ENCODE data around the gene MYBPHL.

Gene MYBPHL

GRCh38 chr1:109267743-109268300 lies 39.0 kb downstream of the MYBPHL start:
- FAIRE-seq (no peak), DNase-seq (ENCODE audit: extremely low spot score, insufficient read length, low read depth) (no peak)

GRCh38 chr1:109266965-109267364 lies 39.8 kb downstream of the MYBPHL start:
- no peak for DNase-seq (ENCODE audit: extremely low spot score, insufficient read length, low read depth)
- no peak for FAIRE-seq

DNA sequence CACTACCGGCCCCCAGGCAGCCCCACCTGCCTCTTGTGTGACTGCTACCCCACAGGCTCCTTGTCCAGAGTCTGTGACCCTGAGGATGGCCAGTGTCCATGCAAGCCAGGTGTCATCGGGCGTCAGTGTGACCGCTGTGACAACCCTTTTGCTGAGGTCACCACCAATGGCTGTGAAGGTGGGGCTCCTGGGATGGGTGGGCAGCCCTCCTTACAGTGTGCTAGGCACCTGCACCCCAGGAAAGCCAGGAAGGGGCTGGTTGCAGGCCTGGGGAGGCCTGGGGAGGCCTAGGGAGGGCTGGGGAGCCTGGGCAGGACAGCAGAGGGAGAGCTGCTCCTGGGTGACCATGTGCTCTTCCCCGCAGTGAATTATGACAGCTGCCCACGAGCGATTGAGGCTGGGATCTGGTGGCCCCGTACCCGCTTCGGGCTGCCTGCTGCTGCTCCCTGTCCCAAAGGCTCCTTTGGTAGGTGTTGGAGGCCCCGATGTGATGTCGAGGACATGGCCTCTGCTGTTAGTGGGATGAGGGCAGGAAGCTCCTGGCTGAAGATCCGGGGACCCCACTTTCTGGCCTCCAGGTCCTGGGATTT lies 41.0 kb downstream of the MYBPHL start:
- FAIRE-seq, result no peak
- DNase-seq (ENCODE audit: extremely low spot score, insufficient read length, low read depth), result no peak

- FAIRE-seq, result no peak
- DNase-seq (ENCODE audit: extremely low spot score, insufficient read length, low read depth), result no peak
These were observed 41.8 kb downstream of the MYBPHL start for GRCh38 chr1:109265016-109265415.

DNA sequence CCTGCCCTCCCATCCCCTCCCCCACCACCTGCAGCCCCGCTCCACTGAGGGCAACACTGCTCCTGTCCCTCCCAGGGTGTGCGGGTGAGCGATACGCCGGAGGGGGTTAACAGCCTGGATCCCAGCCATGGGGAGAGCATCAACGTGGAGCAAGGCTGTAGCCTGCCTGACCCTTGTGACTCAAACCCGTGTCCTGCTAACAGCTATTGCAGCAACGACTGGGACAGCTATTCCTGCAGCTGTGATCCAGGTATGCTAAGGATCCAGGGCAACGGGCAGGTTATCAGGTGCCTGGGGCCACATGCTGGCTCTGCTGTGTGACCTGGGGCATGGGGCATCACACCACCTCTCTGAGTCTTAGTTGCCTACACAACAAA lies 42.4 kb downstream of the MYBPHL start:
- no peak for FAIRE-seq

GRCh38 chr1:109263597-109264378 lies 43.0 kb downstream of the MYBPHL start:
- DNase-seq (ENCODE audit: extremely low spot score, insufficient read length, low read depth) (peak; percentile 73), FAIRE-seq (peak; percentile 78)

More for the DNA sequence above, 42.4 kb downstream of the MYBPHL start:
- no peak for DNase-seq (ENCODE audit: extremely low spot score, insufficient read length, low read depth)

DNA sequence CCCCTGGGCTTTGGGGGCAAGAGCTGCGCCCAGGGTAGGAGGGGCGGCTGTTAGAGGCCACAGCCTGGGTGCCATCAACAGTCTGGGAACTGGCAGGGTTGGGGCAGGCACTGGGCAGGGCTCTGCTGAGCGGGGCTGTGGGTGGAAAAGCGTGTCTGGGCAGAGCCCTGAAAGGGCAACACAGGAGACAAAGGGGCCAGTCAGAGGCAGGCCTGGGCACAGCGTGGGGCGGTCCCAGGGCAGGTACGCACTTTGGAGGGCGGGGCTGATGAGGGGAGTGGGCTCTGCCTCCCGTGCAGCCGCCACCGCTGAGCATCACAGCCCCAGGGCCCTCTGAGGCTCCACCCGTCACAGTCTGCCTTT lies 43.6 kb downstream of the MYBPHL start:
- DNase-seq (ENCODE audit: extremely low spot score, insufficient read length, low read depth) (no peak), FAIRE-seq (no peak)

GRCh38 chr1:109262231-109263055 lies 44.4 kb downstream of the MYBPHL start:
- no peak for DNase-seq (ENCODE audit: extremely low spot score, insufficient read length, low read depth)
- no peak for FAIRE-seq

DNA sequence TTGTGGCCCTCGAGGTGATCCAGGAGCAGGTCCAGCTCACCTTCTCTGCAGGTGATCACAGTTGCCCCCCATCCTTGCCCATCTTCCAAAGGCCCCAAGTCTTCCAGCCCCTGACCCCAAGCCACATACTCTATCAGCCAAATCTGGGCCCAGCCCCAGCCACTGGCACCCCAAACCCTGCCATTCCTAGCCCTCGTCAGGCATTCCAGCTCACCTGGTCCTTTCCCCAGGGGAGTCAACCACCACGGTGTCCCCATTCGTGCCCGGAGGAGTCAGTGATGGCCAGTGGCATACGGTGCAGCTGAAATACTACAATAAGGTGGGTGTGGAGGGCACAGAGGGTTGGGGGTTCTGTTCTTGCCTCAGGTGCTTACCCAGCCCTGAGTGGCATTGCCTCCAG lies 45.2 kb downstream of the MYBPHL start:
- FAIRE-seq, result no peak

DNA sequence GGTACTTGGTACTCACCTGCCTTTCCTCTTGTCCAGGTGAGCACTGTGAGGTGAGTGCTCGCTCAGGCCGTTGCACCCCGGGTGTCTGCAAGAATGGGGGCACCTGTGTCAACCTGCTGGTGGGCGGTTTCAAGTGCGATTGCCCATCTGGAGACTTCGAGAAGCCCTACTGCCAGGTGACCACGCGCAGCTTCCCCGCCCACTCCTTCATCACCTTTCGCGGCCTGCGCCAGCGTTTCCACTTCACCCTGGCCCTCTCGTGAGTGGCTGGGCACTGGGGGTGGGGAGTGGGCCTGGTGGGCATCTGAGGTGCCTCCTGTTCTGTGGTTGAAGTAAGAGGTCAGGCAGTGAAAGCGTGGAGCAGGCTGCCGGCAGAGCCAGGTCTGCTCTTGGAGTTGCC lies 45.8 kb downstream of the MYBPHL start:
- FAIRE-seq, result no peak
- DNase-seq (ENCODE audit: extremely low spot score, insufficient read length, low read depth), result no peak

More for the DNA sequence above, 45.2 kb downstream of the MYBPHL start:
- no peak for DNase-seq (ENCODE audit: extremely low spot score, insufficient read length, low read depth)

- DNase-seq (ENCODE audit: extremely low spot score, insufficient read length, low read depth) (no peak), FAIRE-seq (no peak)
These were observed 46.9 kb downstream of the MYBPHL start for GRCh38 chr1:109259674-109260557.

DNA sequence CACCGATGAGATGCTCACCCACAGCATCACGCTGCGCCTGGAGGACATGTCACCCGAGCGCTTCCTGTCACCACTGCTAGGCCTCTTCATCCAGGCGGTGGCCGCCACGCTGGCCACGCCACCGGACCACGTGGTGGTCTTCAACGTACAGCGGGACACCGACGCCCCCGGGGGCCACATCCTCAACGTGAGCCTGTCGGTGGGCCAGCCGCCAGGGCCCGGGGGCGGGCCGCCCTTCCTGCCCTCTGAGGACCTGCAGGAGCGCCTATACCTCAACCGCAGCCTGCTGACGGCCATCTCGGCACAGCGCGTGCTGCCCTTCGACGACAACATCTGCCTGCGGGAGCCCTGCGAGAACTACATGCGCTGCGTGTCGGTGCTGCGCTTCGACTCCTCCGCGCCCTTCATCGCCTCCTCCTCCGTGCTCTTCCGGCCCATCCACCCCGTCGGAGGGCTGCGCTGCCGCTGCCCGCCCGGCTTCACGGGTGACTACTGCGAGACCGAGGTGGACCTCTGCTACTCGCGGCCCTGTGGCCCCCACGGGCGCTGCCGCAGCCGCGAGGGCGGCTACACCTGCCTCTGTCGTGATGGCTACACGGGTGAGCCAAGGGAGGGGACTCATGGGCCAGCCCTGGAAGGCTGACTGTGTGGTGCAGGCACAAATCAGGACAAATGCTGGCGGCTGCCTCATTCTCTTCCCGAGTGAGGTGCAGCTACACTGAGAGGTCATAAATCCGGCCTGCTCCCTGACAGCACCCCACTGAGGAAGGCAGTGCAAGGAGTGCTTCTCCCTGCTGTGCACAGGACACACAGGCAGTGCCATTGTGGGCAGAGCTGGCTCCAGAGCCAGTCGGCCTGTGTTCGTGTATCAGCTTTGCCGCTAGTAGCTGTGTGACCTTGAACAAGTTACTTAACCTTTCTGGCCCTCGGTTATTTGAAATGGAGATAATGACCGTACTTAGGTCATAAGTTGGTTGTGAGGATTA lies 48.0 kb downstream of the MYBPHL start:
- DNase-seq (ENCODE audit: extremely low spot score, insufficient read length, low read depth) (no peak), FAIRE-seq (no peak)

DNA sequence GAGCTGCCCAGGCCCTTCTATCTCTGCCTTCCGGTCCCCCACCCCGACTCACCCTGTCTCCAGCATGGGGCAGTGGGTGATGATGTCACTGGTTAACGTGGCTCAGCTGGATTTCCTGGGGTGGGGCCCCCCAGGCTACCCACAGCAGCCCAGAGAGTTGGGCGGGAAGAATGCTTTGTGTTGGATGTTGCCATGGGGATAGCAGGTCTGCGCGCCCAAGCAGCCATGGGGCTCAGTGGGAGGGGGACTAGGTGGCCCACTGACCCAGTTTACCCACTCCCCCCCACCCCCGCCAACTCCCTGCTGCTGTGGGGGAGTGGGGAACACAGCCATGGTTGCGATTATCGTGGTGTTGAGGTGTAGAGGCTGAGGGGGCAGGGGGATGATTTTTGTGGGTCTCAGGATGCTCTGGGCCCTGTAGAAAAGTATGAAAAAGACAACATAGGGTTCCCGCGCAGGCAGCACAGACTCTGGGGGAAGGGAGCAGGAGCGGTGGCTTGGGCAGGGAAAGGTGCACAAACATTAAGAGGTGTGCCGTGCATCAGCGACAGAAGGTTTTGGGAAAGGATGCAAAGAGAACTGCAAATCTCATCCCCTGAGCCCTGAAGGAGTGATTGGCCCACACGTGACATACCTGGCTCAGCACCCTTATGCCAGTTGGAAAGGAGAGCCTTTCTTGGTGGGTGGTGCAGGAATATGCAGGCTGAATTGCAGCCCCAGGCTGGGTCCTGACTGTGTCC lies 49.0 kb downstream of the MYBPHL start:
- FAIRE-seq, result no peak
- DNase-seq (ENCODE audit: extremely low spot score, insufficient read length, low read depth), result no peak

- FAIRE-seq (no peak), DNase-seq (ENCODE audit: extremely low spot score, insufficient read length, low read depth) (no peak)
These were observed 49.7 kb downstream of the MYBPHL start for GRCh38 chr1:109256971-109257681.

- FAIRE-seq, result no peak
- DNase-seq (ENCODE audit: extremely low spot score, insufficient read length, low read depth), result no peak
These were observed 50.7 kb downstream of the MYBPHL start for GRCh38 chr1:109256085-109256484.

GRCh38 chr1:109255678-109256077 lies 51.1 kb downstream of the MYBPHL start:
- DNase-seq (ENCODE audit: extremely low spot score, insufficient read length, low read depth) (no peak), FAIRE-seq (no peak)

DNA sequence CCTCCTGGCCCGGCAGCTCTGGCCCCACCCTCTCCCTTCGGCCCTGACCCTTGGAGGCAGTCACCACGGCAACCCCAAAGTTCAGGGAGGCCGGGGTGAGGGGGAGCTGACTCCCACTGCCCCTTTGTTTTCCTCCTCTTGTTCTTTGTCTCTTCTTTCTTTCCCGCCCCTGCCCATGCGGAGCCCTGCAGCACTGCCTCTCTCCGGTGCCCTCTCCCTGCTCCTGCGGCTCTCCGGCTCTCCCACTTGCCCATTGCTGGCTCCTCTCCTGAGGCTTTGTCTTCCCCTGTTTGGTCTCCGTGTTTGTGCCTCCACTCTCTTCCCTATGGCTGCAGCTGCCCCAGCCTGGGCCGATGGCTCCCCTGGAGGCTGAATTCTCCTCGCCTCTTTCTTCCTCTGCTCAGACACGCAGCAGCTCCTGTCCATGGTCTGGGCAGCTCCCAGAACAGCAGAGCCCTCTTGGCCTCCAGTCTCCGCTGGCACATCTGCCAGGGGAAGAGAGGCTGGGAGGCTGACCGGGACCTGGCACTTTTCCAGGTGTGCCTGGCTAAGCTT lies 51.6 kb downstream of the MYBPHL start:
- DNase-seq (ENCODE audit: extremely low spot score, insufficient read length, low read depth) (no peak), FAIRE-seq (no peak)

Measured in GM18507 (cell line).